Measurements from ENCODE around the gene ISG20. TPM values are rescaled to one million over a fixed set of nuclear protein-coding genes. Genes with fewer than 3 reads are reported as not detected.

ISG20 gene
- total and polyA plus RNA-seq, 2 donors, result 1.7 to 9.1 TPM

GRCh38 chr15:88704791-88705768 lies 66.3 kb downstream of the ISG20 start:
- Histone ChIP-seq H3K36me3 (ENCODE audit: insufficient read depth) (no peaks in the 10 kb centered on the region), H3K27ac (ENCODE audit: low read depth) (no peak overlapping the region), H3K4me3 (ENCODE audit: low read depth, low read length) (peak overlapping the region; percentile 51), H3K4me1 (ENCODE audit: insufficient read depth) (no peaks in the 10 kb centered on the region)
- DNase-seq (ENCODE audit: extremely low spot score), result peak; percentile 6
- WGBS, result 4% methylated on average over 60 of the region's 60 CpGs

- H3K27ac ChIP-seq (ENCODE audit: low read depth), result no peak overlapping the region
- 72% methylated on average over 11 of the region's 11 CpGs for WGBS
- H3K36me3 ChIP-seq (ENCODE audit: insufficient read depth), result no peaks in the 10 kb centered on the region
- DNase-seq (ENCODE audit: extremely low spot score), result no peak
- peak overlapping the region; percentile 51 for H3K4me3 ChIP-seq (ENCODE audit: low read depth, low read length)
- H3K4me1 ChIP-seq (ENCODE audit: insufficient read depth), result no peaks in the 10 kb centered on the region
These were observed 67.0 kb downstream of the ISG20 start for GRCh38 chr15:88705769-88706165.

Small RNA genes within 50 kb of the gene (small RNA-seq; reads per million reads assigned to genes)
- gene MIR1179, result 0.50 reads per million, percentile 47 among the genes with 10 or more reads in this experiment
- gene MIR7-2, result 0.09 reads per million

Other genes with a start within 250 kb of the ISG20 start
- 17.7 TPM for gene MRPL46, start 171.6 kb upstream of the ISG20 start, total RNA-seq
- gene MRPL46, start 171.6 kb upstream of the ISG20 start, polyA plus RNA-seq, result 33.1 TPM
- gene MRPS11, start 171.3 kb upstream of the ISG20 start, total RNA-seq, result 19.8 TPM
- 38.7 TPM for gene MRPS11, start 171.3 kb upstream of the ISG20 start, polyA plus RNA-seq
- gene DET1, start 92.3 kb upstream of the ISG20 start, total RNA-seq, result 16.7 TPM
- 7.9 TPM for gene DET1, start 92.3 kb upstream of the ISG20 start, polyA plus RNA-seq
- 5.4 TPM for gene AEN, start 17.7 kb upstream of the ISG20 start, total RNA-seq
- gene AEN, start 17.7 kb upstream of the ISG20 start, polyA plus RNA-seq, result 9.3 TPM
- 5.0 TPM for gene ACAN, start 164.4 kb downstream of the ISG20 start, total RNA-seq
- 0.71 TPM for gene ACAN, start 164.4 kb downstream of the ISG20 start, polyA plus RNA-seq

Data from urinary bladder (tissue), 4 donors.